Lung (tissue), 12 donors: Measurements from ENCODE around the gene SVIL. TPM values are rescaled to one million over a fixed set of nuclear protein-coding genes. Genes with fewer than 3 reads are reported as not detected.

Experiments used
- ATAC-seq: fragments of 200-7000 bp; cut with Tn5 transposase; one replicate; pipeline ENCODE4 v1.9.1; 2020; ENCODE audit warnings: moderate number of reproducible peaks; ENCODE audit not compliant: insufficient read depth, low FRiP score
- DNase-seq, 3 donors: peaks; one replicate each; pipeline ENCODE4 v3.0.0-alpha.2; 2013 to 2017
- H3K27ac ChIP-seq, 2 donors: one replicate each; pipeline ENCODE4 v1.5.1; 2013; ENCODE audit warnings: mild to moderate bottlenecking in 2 of 2, moderate library complexity in 2 of 2, control low read depth in 1 of 2, inconsistent platforms in 1 of 2, low read depth in 1 of 2, low read length in 1 of 2
- H3K27me3 ChIP-seq, 3 donors: one replicate each; pipeline ENCODE4 v1.5.1; 2013; ENCODE audit warnings: low read length in 2 of 3; ENCODE audit not compliant: control insufficient read depth in 3 of 3, insufficient read depth in 3 of 3
- H3K36me3 ChIP-seq, 4 donors: one replicate each; pipeline ENCODE4 v1.5.1; 2013; ENCODE audit warnings: low read length in 4 of 4, mild to moderate bottlenecking in 1 of 4, moderate library complexity in 1 of 4; ENCODE audit not compliant: control insufficient read depth in 4 of 4, insufficient read depth in 4 of 4
- H3K4me1 ChIP-seq, 5 donors: one replicate each; pipeline ENCODE4 v1.5.1; 2013; ENCODE audit warnings: low read length in 5 of 5, mild to moderate bottlenecking in 2 of 5, moderate library complexity in 1 of 5; ENCODE audit not compliant: control insufficient read depth in 5 of 5, insufficient read depth in 5 of 5
- H3K4me3 ChIP-seq: one replicate; pipeline ENCODE4 v1.5.1; 2013; ENCODE audit warnings: mild to moderate bottlenecking, control low read depth, moderate library complexity
- H3K9ac ChIP-seq, 2 donors: one replicate each; pipeline ENCODE4 v1.5.1; 2013; ENCODE audit warnings: low read length in 2 of 2, control low read depth in 1 of 2; ENCODE audit not compliant: insufficient read depth in 1 of 2
- H3K9me3 ChIP-seq, 4 donors: one replicate each; pipeline ENCODE4 v1.5.1; 2013; ENCODE audit warnings: low read length in 3 of 4, mild to moderate bottlenecking in 1 of 4, moderate library complexity in 1 of 4; ENCODE audit not compliant: control insufficient read depth in 4 of 4, insufficient read depth in 3 of 4
- CTCF ChIP-seq: IDR thresholded peaks from 2 replicates; pipeline ENCODE4 v1.5.1; 2012; ENCODE audit warnings: mild to moderate bottlenecking; ENCODE audit errors: control extremely low read depth, extremely low read depth
- WGBS, 2 donors: extraction: QIAGEN DNeasy Blood & Tissue Kit; methylation state at CpG; one replicate each; pipeline ENCODE4 v1.1.7; 2013; 5-methylcytosine and 5-hydroxymethylcytosine counted together
- polyA plus RNA-seq, 2 donors: library from polyadenylated mRNA; stranded (reverse); fragments of 200-250 nt; gene quantifications; one replicate each; pipeline ENCODE4 v1.2.1, GENCODE V29; 2013
- total RNA-seq, 2 donors: library from RNA; depleted of rRNA in 1 of 2; stranded (reverse); fragments of >200 nt in 1 of 2; gene quantifications; one replicate each; pipeline ENCODE4 v1.2.1, GENCODE V29; 2014 to 2021
- donor health status: control.
- donor health status: control.
- donor health status: Bipolar disorder and iron deficiency.
- donor health status: healthy.
- donor health status: DM: yes; HTN: yes; CAD: no.

Gene SVIL
- total and polyA plus RNA-seq, 4 donors: 13.6 to 117 (median 44.0) TPM

GRCh38 chr10:29545122-29545521 lies 89.6 kb downstream of the SVIL start:
- ATAC-seq (no peak), DNase-seq (no peak)
- Histone ChIP-seq H3K4me3 (no peak overlapping the region), H3K36me3 (peaks cover 0 to 12% (median 1%) of the 10 kb centered on the region in 4 donors), H3K9me3 (no peaks in the 10 kb centered on the region), H3K9ac (no peak overlapping the region), H3K4me1 (peaks cover 0 to 13% (median 3%) of the 10 kb centered on the region in 5 donors), H3K27me3 (no peaks in the 10 kb centered on the region), H3K27ac (peak overlapping the region in 1 of 2 donors; percentile 13)
- TF ChIP-seq CTCF: no peak
- WGBS, 2 donors: 64 to 81% methylated on average over 5 of the region's 5 CpGs

- Histone ChIP-seq H3K9me3 (no peaks in the 10 kb centered on the region), H3K4me1 (peaks cover 0 to 13% (median 3%) of the 10 kb centered on the region in 5 donors), H3K27ac (peak overlapping the region in 1 of 2 donors; percentile 60), H3K27me3 (no peaks in the 10 kb centered on the region), H3K9ac (no peak overlapping the region), H3K36me3 (peaks cover 0 to 12% (median 1%) of the 10 kb centered on the region in 4 donors), H3K4me3 (no peak overlapping the region)
- ATAC-seq (no peak), DNase-seq (no peak)
- no peak for TF ChIP-seq CTCF
Observed at GRCh38 chr10:29543715-29544114, 91.1 kb downstream of the SVIL start.

- H3K9ac ChIP-seq: no peak overlapping the region
- no peak for TF ChIP-seq CTCF
- H3K4me3 ChIP-seq: no peak overlapping the region
- ATAC-seq (no peak), DNase-seq (no peak)
- WGBS, 2 donors: 90 to 91% methylated on average over 4 of the region's 4 CpGs
- no peaks in the 10 kb centered on the region for H3K9me3 ChIP-seq
- H3K27me3 ChIP-seq: no peaks in the 10 kb centered on the region
- H3K36me3 ChIP-seq: peaks cover 0 to 14% (median 0%) of the 10 kb centered on the region in 4 donors
- peaks cover 0 to 10% (median 3%) of the 10 kb centered on the region in 5 donors for H3K4me1 ChIP-seq
- H3K27ac ChIP-seq: peak overlapping the region in 1 of 2 donors; percentile 58
Observed at GRCh38 chr10:29542723-29543122, 92.0 kb downstream of the SVIL start.
